GM04503 (cell line): ENCODE results near the gene PODXL2.

Experiments used
- DNase-seq: peaks from one replicate; pipeline ENCODE4 v3.0.0-alpha.2; 2012; ENCODE audit warnings: low read depth

The PODXL2 gene

DNA sequence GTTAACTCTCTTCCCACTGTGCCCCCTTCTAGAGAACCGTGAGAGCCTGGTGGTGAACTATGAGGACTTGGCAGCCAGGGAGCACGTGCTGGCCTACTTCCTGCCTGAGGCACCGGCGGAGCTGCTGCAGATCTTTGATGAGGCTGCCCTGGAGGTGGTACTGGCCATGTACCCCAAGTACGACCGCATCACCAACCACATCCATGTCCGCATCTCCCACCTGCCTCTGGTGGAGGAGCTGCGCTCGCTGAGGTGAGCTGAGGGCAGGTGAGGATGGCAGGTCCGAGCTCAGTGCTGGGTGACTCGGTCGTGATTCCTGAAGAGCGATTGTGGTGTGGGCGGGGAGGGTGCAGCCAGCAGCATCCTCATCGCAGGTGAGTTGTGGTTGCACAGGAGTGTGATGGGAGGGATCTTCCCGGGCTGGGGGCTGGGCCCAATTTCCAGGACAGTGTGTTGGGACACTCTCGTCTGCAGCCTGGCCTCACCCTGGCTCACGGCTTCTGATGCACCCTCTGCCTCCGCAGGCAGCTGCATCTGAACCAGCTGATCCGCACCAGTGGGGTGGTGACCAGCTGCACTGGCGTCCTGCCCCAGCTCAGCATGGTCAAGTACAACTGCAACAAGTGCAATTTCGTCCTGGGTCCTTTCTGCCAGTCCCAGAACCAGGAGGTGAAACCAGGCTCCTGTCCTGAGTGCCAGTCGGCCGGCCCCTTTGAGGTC, 22.7 kb upstream of the PODXL2 start:
- no peak for DNase-seq

DNA sequence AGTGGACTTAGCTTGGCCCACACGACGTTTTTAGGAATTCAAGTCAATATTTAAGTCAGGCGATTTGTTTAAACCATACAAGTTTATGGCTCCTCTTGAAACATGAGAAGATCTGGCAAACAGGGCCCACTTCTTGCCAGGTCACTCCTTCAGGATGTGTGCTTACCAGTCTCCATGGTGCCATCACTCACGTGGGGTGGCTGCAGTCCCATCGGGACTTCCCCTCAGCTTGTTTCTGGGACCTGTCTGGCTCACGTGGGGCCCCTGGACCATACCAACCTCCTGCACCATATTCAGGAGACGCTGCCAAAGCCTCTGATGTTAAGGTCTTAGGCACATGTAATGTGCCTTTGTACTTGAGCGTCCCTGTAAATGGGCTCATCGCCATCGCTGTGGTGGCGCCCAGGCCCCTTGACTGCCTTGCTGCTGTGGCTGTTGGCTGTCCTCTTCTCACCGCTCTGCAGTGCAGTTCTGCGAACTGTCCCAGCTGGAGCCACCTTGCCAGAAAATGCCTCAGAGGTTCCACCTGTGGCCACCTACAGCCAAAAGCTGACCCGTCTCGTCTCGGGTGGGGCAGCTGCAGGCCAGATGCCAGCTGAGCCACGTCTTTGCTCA, 21.9 kb upstream of the PODXL2 start:
- no peak for DNase-seq

DNA sequence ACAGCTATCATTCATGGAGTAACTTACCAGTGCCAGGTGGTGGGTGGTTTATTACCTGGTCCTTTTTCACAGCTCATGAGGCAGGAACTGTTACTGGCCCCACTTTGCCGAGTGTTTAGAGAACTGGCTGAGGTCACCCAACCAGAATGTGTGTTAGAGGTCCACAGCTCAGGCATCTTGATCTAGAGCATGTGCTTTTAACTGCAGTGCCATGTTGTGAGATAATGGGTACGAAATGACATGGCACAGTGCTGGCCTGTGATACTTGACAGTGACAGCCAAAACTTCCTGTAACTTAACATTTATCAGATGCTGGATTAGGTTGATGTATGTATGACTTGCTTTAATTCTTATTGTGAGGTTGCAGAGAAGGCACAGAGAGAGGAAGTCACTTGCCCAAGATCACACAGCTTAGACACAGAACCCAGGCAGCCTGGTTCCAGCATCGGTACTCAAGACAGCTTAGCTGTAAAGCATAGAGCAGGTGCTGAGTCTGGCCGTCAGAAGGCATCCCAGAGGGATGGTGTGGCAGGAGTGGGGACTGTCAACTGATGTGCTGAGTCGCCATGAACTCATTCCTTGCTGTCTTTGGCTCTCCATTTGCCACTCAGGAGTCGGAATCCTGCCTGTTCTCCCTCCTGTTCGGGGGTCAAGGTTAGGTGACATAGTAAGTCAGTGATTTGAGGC, 21.2 kb upstream of the PODXL2 start:
- DNase-seq: no peak

DNA sequence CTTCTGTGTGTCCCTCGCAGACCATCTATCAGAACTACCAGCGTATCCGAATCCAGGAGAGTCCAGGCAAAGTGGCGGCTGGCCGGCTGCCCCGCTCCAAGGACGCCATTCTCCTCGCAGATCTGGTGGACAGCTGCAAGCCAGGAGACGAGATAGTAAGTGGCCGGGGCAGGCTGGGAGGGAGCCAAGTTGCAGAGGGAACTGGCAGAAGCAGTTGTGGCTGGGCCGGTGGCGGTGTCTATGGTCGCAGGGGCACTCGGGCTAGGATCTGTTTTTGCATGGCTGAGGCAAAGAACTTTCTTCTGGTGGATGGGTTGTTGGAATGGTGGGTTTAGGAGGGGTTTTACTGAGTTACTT, 20.6 kb upstream of the PODXL2 start:
- no peak for DNase-seq

DNA sequence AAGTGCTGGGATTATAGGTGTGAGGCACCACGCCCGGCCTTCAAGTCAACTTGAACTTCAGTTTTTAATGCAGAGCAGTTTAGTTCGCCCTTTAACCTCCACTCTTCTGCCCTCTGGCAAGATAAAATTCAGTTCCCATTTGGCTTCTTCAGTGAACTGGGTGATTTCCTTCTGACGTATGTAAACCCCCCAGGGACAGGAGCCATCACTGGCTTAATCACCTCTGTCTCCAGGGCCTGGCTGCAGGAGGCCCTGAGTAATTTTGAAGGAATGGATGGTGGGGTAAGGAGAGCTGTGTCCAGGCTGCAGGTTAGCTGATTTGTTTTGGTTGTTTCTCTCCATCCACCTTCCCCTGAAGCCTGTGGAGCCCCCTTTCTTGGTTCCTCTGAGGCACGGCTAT, 18.9 kb upstream of the PODXL2 start:
- DNase-seq: no peak

DNA sequence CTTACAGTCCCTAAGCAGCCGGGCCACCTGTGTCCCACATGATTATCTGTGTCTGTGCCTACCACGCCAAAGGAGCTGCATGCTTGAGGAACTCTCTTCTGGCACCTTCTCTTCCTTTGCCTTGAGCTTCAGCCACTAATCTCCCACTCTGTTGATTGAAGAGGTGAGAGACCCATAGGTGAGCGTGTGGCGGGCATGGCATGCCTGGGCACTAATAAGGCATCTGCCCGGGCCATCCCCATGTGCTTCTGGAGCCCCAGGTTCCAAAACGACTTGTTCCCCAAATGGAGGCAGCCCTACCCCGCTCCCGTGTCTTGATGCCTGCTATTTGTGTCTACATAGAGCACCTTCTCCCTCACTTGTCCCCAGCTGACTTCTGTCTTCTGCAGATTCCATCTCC, 17.7 kb upstream of the PODXL2 start:
- DNase-seq: no peak

DNA sequence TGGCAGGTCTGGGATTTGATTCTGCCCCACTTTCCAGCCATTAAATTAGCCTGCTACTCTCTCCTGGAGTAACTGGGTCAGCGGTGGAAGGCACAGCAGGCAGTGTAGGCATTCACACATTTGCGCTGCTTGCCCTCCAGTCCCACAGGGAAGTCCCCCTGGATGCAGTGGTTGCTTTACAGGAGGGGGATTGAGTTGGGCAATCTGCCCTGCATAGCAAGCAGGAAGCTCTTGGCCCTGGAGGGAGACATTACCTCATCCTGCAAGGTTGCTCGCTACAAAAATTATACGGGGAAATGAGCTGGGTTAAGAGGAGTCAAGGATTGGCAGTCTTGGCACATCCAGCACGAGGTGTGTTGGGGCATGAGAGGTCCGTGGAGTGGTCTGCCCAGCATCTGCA, 16.0 kb upstream of the PODXL2 start:
- DNase-seq: no peak

DNA sequence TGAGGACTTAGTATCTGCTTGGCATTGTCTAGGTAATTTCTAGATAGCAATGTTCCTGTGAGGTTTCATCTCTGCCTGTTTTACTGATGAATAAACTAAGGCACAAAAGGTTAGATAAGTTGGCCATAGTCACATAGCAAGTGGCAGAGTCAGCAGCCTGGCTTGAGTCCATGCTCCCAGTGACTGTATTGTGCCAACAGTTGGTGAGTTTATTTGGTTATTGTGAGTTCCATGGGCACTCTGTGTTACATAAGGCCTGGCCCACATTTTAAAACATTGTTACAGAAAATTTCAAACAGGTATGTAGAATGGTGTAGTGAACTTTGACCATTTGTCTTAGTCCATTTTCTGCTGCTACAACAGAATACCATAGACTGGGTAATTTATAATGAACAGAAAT, 15.6 kb upstream of the PODXL2 start:
- no peak for DNase-seq

DNA sequence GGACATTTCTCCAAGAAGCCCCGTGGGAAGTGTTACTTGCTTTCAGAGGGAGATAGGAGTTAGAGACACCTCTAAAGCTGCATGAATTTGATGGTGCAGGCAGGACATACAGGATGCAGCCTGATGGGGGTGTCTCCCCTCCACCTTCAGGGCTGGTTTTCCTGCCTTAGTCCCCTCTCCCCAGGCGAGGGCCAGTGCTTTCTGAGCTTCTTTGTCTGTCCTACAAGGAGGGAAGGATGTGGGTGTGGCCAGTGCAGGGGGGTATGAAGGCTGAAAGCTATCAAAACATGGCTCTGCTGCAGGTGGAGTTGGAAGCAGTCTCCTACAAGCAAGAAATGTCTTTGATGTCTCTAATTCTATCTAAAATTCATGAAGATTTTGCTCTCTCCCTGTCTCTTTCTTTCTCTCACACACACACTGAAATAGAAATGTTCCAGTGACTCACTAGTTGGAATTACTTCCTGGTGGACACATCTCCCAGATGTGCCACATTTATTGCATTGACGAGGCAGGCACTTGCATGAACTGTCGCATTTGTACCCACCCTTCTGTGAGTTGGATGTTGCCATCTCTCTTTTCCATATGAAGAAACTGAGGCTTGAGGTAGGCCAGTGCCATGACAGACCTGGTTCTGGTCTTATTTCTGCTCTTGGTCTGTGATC, 13.9 kb upstream of the PODXL2 start:
- DNase-seq: no peak

DNA sequence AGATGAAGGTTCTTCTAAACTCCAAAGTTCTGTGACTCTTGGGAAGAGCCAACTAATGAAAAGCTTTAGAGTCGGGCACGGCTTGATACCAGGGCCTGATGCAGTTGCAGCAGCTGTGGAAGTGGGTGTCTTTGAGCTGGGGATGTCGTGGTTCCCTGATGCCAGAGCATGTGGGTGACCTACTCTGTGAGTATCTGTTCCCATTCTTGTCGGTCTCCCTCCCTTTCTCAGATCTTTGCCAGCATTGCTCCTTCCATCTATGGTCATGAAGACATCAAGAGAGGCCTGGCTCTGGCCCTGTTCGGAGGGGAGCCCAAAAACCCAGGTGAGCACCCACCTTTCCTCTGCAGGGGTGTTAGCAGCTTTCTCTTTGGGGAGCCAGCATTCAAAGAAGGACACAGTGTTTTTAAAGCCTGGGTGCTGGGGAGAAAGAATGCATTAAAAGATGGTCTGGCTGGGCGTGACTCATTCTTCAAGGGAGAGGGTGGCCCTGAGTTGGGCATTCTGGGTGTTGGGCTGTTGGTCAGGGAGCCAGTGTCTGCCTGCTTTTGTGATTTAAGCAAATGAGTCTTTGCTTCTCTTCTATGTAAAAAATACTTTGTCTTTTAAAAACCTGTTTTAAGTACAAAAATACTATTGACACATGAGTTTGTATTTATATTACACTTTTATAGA, 13.2 kb upstream of the PODXL2 start:
- DNase-seq: no peak

DNA sequence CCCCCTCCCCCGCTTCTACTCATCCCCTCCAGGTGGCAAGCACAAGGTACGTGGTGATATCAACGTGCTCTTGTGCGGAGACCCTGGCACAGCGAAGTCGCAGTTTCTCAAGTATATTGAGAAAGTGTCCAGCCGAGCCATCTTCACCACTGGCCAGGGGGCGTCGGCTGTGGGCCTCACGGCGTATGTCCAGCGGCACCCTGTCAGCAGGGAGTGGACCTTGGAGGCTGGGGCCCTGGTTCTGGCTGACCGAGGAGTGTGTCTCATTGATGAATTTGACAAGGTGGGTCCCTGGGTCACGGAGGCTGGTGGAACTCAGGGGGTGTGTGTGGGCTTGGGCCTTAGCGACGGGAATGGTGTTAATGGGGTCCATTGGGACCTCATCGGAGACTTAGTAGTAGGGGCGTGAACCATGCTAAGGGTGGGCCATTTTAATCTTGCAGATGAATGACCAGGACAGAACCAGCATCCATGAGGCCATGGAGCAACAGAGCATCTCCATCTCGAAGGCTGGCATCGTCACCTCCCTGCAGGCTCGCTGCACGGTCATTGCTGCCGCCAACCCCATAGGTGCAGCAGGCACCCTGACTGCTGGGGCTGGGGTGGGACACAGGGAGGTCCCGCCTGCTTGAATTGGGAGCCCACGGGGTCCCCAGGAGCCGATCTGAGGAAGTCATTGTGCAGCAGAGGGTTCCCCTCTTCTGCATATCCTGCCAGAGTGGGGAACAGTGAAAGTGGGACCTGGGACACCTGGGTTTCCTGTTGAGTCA, 12.0 kb upstream of the PODXL2 start:
- DNase-seq: no peak

DNA sequence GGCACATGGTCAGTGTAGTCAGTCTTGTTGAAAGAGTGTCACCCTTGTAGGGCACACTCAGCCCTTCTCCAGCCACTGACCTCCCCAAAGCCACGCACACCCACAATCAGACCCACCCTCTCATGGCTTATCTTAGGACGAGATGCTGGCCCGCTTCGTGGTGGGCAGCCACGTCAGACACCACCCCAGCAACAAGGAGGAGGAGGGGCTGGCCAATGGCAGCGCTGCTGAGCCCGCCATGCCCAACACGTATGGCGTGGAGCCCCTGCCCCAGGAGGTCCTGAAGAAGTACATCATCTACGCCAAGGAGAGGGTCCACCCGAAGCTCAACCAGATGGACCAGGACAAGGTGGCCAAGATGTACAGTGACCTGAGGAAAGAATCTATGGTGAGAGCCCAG, 10.1 kb upstream of the PODXL2 start:
- DNase-seq: no peak

DNA sequence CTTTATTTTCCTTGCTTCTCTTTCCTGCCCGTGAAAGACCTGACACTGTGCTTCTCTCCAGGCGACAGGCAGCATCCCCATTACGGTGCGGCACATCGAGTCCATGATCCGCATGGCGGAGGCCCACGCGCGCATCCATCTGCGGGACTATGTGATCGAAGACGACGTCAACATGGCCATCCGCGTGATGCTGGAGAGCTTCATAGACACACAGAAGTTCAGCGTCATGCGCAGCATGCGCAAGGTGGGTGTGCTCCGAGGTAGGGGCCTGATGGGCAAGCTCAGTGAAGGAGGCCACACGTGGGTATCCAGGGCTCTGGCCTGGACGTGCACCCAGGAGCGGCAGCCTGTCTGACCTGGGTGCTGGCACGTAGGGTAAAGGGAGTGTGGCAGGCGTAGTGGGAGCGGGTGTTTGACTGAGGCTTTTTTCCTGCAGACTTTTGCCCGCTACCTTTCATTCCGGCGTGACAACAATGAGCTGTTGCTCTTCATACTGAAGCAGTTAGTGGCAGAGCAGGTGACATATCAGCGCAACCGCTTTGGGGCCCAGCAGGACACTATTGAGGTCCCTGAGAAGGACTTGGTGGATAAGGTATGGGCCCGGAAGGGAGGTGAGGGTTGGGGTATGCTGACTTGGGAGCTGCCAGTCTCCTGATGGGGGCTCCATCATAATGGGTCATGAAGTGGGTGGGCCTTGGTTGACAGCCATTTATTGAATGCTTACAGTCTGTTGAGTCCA, 8.2 kb upstream of the PODXL2 start:
- DNase-seq: no peak

DNA sequence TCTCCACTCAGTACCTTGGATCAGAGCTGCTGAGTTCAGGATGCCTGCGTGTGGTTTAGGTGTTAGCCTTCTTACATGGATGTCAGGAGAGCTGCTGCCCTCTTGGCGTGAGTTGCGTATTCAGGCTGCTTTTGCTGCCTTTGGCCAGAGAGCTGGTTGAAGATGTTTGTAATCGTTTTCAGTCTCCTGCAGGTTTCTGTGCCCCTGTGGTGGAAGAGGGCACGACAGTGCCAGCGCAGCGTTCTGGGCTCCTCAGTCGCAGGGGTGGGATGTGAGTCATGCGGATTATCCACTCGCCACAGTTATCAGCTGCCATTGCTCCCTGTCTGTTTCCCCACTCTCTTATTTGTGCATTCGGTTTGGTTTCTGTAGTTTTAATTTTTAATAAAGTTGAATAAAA, 7.0 kb upstream of the PODXL2 start:
- DNase-seq: no peak

DNA sequence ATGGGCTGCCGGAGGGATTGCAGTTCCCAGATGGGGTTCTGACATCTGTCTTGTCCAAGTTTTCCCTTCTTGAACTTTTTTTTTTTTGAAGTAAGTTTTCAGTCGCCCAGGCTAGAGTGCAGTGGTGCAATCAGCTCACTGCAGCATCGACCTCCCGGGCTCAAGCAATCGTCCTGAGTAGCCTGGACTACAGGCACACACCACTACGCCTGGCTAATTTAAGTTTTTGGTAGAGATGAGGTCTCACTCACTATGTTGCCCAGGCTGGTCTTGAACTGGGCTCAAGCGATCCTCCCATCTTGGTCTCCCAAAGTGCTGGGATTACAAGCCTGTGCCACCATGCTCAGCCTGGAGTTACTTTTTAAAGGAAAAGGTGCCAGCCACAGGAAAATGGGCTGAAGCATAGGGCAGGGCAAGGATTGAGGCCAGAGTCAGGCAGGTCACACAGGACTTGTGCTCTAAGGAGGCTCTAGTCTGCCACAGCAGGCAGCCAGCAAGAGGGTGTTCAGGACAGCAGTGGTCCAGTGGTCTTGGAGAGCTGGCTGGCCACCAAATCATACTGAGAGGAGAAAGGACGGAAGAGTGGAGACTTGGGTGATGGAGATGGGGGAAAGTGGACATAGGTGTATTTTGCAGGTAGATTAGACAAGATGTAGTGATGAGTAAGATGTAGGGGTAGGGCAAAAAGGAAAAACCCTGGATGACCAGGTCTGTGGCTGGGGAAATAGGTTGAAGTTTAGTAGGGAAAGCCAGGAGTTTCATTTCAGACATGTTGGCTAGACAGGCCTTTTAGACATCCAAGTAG, 6.0 kb upstream of the PODXL2 start:
- no peak for DNase-seq

DNA sequence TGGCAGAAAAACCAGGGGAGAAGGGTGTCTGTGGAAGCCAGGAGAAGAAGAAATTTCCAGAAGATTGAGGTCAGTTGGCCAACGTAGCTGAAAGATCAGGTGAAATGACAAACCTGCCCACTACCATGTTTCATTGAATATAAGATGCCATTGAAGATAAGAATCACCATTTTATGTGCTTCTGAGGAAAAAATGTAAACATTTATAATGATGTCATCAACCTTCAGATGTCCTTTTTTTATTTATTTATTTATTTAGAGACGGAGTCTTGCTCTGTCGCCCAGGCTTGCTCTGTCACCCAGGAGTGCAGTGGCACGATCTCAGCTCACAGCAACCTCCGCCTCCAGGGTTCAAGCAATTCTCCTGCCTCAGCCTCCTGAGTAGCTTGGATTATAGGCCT, 4.9 kb upstream of the PODXL2 start:
- DNase-seq: no peak

DNA sequence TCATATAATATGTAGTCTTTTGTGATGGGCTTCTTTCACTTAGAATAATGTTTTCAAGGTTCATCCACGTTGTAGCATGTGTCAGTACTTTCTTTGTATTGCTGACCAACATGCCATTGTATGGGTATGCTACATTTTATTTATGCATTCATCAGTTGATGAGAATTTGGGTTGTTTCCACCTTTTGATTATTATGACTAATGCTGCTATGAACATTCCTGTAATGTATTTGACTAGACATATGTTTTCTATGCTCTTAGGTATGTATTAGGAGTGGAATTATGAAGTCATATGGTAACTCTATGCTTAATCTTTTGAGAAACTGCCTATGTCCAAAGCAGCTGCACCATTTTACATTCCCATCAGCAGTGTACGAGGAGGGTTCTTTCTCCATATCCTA, 3.2 kb upstream of the PODXL2 start:
- no peak for DNase-seq

DNA sequence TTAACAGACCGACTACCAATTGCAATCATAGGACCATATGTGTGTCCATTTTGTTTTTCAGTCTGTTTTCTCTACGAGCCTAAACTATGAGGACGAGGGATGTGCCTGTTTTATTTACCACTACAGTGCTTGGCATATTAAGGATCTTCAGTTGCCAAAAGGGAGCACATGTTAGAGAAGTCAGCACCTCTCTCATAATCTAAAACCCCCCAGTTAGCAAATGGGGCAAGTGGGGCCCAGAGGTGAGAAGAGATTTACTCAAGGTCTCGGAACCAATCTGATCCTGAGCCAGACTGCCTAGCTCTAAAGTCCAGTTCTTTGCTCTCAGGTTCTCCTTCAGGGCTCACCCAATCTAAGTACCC, 578 bp upstream of the PODXL2 start:
- DNase-seq: no peak

DNA sequence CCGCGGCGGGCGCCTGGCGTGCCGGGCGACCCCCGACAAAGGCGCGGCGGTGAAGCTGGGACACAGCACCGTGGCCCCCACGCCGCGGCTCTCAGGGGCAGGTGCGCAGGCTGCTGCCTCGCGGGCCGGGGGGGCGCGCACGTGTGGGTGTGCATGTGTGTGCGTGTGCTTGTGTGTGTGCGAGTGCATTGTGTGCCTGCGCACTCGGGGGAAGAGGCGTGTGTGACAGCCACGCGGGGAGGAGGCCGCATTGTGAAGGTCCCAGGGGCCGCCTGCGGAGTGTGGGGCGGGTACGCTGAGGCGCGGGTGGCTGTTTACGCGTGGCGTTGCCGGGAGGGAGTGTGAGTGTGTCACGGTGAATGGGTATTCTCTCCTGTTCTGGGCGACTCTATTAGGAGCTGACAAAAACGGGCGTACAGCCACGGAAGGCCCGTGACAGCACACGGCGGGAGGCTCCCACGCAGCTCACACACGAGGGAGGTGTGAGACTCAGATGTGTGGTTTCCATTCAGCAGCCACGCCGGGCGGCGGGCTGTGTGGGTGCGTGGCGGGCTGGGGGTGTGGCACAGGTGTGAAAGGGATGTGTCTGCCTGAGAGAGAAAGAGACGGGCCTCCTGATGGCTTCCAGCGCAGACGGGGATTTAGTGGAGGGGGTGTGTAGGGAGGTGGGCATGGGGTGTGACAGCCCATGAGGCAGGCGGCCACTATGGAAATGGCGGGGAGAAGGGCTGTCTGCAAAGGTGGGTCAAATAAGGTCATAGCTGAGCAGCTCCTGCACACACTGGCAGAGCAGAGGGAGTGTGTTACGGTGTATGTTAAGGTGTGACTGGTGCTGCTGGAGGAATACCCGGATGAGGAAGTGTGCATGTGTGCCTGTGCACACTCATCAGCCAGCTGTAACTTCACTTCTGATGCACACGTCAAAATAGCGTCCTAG, 750 bp downstream of the PODXL2 start:
- no peak for DNase-seq
